CD4-positive, alpha-beta T cell treated with Interleukin-21 for 1 hour (primary cell): ENCODE results near the gene TMEM59L.
"Not testable (repeated sequence)": the region's sequence is repeated elsewhere in the genome, so short reads cannot be mapped to it uniquely, and the experiment has no call there.

Experiments
- DNase-seq: peaks from one replicate; pipeline ENCODE4 v3.0.0-alpha.2; 2020

The TMEM59L gene

DNA sequence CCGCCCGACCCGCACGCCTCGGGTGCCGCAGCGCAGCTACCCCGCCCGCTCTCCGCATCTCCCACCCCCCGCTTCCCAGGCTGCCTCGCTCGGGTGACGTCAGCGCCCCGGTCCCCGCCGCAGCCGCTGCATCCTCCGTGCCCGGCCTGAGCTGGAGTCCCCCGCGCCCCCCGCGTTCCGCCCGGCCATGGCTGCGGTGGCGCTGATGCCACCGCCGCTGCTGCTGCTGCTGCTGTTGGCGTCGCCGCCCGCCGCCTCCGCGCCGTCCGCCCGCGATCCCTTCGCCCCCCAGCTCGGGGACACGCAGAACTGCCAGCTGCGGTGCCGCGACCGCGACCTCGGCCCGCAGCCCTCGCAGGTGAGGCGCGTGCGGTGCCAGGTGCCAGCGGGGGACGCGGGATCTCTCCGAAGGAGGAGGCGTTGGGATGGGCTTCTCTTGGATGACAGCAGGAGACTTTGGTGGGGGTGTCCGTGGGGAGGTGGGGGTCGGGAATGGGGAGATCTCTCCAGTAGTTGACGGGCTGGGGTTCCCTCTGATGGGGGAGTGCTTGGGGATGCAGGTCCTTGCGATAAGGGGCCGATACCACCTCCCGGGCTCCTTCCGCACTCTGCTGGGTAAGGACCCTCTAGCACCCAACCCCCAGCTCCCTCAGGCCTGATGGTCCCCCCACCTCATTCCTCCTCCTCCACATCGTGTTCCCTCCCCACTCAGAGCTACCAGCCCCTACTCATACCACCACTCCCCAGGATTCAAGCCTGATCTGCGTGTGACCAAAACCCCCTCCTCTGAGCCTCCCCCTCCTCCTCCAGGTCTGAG lies at the start of gene TMEM59L:
TMEM59L (plus strand) TSS at position 99 of the 817 bp plus-strand sequence; CDS start at position 188, 89 bp downstream.
- peak; percentile 63 for DNase-seq

DNA sequence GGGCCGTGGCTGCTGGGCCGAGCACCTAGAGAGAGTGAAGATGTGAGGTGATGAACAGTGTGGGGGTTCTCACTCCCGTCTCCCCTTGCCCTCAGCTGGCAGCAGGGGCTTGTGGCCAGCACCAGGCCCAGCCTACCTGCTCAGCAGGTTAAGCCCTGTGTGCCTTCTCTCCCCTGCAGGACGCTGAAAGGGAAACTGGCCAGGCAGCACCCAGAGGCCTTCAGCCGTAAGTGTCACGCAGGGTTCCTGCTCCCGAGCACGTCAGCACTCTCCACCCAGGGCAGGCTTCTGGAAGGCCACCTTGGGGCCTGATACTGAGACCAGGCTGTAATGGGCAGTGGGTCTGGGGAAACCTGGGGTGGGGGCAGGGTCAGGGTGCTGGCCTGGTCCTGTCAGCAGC lies 45.7 kb upstream of the TMEM59L start:
- DNase-seq = no peak

DNA sequence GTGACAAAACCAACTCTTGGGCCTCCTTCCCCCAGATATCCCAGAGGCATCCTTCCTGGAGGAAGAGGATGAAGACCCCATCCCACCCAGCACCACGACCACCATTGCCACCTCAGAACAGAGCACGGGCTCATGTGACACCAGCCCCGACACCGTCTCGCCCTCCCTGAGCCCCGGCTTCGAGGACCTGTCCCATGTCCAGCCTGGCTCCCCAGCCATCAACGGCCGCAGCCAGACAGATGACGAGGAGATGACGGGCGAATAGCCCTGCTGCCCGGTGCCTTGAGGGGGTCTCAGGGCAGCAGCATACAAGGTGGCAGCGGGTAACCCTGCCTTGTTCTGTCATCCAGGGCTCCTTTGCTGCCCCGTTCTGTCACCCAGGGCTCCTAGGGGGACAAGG lies 44.3 kb upstream of the TMEM59L start:
- no peak for DNase-seq

DNA sequence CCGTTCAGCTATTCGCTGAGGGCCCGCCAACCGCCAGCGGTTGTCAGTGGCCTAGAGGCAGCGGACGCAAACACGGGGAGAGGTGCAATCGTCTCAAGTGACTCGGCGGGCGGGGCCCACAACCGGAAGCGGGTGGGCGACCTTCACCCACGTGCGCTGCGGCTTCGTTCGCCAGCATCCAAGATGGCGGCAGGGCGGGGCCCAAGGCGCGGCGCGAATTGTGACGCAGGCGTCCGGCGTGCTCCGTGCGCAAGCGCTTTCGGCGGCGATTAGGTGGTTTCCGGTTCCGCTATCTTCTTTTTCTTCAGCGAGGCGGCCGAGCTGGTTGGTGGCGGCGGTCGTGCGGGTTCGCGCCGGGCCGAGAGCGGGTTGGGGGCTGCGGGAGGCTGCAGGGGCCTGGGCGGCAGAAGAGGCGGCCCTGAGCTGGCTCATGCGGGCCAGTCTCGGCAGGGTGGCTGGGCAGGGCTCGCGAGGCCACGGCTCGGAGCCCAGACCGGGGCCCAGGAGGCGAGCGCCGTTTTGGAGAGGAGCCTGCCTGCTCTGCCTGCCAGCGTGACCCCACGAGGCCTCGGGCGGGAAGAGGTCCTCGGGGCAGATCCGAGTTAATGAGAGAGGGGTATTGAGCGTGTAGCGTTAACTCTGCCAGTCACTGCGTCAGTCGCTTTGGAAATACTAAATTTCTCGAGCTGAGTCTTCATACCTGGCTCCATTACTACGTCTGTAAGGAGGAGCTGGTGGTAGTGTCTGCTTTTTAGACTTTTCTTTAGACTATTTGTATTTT lies 40.9 kb upstream of the TMEM59L start, which contains the start of gene UBA52:
UBA52 (plus strand) TSS at position 294 of the 781 bp plus-strand sequence. CDS start 1,444 bp downstream, outside the sequence.
- peak; percentile 99 for DNase-seq

DNA sequence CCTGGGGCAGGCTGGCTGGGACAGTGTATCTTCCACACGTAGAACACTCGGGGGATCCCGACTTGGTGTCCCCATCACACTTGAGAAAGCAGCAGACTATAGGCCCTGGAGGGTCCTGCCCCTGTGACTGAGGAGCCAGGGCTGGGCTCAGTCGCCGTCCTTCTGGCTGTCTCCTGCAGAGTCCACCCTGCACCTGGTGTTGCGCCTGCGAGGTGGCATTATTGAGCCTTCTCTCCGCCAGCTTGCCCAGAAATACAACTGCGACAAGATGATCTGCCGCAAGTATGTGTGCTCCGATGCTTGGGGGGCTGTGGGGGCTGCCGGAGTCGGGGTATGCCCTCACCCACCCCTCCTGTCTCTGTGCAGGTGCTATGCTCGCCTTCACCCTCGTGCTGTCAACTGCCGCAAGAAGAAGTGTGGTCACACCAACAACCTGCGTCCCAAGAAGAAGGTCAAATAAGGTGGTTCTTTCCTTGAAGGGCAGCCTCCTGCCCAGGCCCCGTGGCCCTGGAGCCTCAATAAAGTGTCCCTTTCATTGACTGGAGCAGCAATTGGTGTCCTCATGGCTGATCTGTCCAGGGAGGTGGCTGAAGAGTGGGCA lies 37.9 kb upstream of the TMEM59L start:
- DNase-seq = no peak

DNA sequence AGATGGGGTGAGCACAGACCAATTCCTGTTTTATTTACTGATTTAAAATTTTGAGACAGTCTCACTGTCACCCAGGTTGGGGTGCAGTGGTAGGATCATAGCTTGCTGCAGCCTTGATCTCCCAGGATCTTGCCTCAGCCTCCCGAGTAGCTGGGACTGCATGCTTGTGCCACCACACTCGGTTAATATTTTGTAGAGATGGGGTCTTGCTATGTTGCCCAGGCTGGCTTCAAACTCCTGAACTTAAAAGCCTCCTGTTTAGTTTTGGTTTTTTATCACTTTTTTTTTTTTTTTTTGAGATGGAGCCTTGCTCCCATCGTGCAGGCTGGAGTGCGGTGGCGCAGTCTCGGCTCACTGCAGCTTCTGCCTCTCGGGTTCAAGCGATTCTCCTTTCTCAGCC lies 36.3 kb upstream of the TMEM59L start:
- no peak for DNase-seq

DNA sequence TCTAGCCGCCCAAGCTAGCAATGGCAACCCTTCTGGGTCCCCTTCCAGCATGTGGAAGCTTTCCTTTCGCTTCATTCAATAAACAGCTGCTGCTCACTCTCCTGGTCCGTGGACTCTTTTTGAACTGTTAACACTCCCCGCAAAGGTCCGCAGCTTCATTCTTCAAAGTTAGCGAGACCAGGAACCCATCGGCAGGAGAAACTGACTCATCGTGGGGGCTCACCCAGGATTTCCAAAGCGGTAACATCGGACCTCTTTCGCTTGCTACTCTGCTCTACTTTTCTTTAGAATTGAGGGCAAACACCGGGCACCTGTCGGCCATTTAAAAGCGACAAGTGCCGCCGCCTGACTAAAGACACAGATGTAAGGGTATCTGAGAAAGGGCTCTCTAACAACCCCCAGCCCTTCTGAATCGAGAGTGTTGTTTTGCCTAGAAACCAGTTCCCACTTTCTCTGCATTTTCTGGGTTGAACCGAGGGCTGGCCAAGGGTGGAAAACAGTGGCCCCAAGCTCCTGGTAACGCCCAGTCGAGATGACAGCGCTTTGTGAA lies 35.2 kb upstream of the TMEM59L start:
- DNase-seq = no peak

DNA sequence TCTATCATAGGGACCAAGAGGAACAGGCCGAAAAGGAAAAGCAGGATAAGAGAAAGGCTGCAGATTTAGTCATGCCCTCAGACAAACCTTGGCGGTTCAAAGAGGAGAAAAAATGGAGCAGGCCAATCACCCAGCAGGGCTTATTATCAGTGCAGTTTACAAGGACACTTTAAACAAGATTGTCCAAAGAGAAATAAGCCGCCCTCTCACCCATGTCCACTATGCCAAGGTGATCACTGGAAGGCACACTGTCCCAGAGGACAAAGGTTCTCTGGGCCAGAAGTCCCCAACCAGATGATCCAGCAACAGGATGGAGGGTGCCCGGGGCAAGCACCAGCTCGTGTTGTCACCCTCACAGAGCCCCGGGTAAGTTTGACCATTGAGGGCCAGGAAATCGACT lies 32.4 kb upstream of the TMEM59L start:
- no peak for DNase-seq

DNA sequence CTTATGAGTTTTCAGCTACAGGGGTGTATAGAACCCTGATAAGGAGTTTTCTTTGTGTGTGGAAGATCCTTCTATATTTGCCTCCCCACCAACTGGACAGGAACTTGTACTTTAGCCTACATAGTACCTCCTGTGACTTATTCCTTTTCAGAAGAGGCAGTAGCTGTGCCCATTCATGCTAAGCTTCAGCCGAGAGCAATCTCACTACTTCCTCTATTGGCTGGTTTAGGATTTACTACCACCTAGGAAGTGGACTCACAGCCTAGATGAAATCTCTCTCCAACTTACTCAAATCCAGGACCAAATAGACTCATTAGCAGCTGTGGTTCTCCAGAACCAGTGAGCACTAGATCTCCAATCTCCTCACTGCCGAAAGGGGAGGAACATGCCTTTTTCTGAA lies 26.4 kb upstream of the TMEM59L start:
- no peak for DNase-seq

DNA sequence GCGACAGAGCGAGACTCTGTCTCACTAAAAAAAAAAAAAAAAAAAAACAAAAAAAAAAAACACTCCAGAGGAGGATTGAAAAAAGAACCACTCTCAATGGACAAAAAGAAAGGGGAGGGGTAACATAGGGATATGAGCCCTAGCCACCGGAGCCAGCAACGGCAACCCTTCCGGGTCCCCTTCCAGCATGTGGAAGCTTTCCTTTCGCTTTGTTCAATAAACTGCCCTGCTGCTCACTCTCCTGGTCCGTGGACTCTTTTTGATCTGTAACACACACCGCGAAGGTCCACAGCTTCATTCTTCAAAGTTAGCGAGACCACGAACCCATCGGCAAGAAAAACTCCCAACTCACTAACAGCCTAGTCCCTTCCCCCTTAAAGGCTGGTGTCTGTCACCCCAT lies 25.1 kb upstream of the TMEM59L start:
- no peak for DNase-seq

DNA sequence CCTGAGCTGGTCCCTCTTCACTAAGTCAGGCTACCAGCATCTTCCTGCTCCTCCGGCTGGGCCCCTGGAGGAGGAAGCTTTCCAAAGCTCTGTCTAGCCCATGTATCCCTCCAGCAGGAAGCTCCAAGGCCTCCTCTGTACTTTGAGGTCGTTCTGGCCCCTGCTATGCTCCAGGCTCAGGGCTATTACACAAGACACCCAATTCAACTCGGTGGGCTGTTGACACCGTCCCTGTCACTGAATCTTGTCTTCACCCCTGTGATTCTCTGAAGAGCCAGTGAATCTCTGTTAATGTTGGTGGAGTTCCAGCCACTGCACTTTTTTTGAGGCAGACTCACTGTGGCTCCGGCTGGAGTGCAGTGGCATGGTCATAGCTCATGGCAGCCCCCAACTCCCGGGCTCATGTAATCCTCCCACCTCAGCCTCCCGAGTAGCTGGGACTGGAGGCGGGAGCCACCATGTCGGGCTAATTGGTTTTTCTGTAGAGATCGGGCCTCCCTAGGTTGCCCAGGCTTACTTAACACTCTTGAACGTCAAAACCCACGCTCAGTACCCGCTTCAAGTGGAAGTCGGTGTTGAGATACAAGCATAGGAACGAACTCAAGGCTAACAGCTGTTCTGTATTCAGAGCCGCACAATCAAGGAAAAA lies 24.6 kb upstream of the TMEM59L start:
- DNase-seq = no peak

DNA sequence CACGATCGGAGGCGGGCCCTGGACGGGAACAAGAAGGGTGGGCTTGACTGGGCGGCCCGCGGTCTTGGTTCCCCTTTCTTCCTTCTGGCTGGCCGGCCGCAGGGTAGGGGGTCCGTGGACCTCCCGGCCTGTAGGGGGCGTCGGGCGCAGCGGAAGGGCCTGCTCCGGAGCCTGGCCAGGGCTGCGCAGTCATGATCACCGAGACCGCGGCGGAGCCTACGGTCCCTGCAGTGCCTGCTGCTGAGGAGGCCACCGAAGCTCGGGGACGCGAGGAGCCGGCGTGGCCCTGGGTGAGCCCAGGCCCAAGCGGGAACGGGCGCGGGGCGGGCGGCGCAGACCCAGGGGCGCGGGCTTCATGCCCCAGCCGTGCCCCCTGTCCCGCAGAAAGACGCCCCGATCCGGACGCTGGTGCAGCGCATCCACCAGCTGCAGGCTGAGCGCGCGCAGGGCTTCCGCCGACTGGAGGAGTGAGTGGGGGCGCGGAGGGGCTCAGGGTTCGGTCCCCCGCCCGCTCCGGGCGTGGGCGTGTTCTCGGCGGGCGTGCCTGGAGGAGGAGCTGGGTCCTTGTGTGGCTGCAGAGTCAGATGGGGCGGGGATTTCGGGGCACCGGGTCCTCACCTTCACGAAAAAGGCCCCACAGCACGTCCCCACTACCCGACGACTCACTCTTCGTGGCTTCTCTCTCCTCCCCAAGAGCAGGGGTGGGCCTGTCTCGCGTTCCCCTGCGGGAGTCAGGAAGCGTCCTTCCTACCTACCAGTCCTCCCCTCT lies 23.9 kb upstream of the TMEM59L start, which contains the start of gene REX1BD:
REX1BD (plus strand) TSS at position 188 of the 769 bp plus-strand sequence; CDS start at position 192, 4 bp downstream.
- peak; percentile 89 for DNase-seq

DNA sequence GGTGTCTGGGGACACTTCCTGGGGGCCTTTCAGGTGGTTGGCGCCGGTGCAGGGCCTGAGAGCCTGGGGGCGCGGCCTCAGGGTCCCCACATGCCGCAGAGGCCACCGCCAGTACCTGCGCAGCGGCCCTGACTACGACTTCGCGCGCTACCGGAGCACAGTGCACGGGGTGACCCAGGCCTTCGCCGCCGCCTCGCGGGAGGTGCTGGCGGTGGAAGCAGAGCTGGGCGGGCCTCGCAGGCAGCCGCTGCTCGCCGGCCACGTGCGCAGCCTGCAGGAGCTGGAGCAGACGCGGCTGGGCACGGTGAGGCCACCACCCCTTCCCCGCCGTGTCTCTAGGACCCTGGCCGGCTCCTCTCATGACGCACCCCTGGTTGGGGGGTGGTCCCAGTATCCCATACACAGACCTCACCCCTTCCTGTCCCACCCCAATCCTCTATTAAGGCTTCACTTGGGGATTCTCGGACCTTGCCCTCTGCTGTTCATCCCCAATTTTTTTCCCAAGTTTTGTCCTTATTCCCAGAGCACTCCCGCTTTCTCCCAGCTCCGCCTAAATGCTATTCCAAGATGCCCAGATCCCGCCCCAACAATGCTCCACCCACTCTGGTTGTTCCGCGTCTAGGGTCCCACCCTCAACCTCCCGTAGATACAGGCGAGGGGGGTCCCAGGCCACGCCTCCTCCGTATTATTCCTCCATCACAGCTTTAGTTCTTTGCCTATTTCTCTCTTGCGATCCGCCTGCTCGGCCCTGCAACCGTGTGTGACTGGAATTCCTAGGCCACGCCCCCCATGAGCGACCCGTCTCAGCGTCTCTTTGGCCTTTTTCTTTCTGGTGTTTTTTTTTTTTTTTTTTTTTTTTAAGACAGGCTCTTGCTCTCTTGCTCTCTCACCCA lies 23.0 kb upstream of the TMEM59L start:
- no peak for DNase-seq

DNA sequence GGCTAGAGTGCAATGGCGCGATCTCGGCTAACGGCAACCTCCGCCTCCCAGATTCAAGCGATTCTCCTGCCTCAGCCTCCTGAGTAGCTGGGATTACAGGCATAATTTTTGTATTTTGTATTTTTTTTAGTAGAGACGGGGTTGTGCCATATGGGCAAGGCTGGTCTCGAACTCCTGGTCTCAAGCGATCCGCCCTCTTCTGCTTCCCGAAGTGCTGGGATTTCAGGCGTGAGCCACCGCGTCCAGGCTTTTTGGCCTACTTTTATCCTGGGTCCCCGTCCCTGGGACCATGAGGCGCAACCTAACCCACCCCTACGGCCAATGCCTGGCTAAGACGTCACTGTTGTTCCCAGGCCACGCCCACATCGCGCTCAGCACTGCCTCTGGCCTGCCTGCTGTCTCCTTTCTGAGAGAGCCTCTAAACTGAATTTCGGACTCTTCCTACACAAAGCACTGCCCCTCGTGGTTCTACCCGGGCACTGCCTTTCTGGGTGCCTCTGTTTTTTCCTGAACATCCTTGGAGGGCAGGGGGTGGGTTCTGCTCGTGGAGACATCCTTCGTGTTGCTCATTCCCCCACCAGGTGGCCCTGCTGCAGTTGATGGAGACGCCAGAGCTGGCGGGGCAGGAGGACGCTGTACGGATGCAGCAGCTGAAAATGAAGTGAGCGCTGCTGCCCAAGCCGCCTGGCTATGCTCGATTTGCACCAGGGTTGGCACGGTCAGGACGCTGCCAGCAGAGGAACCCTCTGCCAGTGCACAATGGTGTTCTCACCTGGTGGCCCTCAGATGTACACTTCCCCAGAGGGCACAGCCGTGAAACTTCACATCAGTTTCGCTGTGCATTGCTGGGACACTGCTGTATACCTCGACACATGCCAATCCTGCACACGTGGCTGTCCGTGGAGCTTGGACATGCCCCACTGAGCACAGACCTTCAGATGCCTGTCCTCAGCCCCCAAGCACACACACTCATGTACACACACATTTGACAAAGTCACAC lies 22.1 kb upstream of the TMEM59L start:
- no peak for DNase-seq

DNA sequence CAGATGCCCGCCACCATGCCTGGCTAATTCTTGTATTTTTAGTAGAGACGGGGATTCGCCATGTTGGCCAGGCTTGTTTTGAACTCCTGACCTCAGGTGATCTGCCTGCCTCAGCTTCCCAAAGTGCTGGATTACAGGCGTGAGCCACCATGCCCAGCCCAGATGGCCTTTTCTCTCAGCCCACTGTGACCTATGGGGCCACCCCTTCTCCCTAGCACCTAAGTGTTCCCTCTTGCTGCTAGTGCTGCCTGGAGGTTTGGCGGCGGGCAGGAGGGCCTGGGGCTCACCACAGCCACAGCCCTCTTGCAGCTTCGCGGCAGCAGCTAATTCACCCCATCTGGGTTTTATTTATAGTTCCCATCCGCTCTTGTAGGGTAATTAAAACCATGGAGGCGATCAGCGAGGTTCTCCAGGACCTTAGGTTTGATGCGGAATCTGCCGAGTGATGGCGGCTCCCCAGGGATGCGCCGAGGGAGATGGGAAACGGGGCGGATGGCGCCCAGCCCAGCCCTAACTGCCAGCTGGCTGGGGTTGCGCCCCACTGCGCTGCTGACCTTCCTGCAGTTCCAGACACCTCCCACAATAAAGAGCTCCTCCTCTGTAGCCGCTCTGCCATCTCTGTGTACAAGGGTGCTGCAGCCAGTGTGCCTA lies 20.8 kb upstream of the TMEM59L start:
- DNase-seq = no peak

DNA sequence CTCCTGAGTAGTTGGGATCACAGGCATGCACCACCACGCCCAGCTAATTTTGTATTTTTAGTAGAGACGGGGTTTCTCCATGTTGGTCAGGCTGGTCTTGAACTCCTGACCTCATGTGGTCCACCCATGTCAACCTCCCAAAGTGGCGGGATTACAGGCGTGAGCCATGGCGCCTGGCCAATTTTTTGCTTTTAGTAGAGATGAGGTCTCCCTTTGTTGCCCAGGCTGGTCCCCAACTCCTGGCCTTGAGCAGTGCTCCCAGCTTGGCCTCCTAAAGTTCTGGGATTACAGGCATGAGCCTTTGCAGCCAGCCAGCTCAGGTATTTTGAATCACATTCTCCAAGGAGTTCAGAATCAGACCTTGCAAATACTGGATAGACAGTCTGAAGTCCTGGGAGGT lies 19.9 kb upstream of the TMEM59L start:
- not testable (repeated sequence) for DNase-seq

DNA sequence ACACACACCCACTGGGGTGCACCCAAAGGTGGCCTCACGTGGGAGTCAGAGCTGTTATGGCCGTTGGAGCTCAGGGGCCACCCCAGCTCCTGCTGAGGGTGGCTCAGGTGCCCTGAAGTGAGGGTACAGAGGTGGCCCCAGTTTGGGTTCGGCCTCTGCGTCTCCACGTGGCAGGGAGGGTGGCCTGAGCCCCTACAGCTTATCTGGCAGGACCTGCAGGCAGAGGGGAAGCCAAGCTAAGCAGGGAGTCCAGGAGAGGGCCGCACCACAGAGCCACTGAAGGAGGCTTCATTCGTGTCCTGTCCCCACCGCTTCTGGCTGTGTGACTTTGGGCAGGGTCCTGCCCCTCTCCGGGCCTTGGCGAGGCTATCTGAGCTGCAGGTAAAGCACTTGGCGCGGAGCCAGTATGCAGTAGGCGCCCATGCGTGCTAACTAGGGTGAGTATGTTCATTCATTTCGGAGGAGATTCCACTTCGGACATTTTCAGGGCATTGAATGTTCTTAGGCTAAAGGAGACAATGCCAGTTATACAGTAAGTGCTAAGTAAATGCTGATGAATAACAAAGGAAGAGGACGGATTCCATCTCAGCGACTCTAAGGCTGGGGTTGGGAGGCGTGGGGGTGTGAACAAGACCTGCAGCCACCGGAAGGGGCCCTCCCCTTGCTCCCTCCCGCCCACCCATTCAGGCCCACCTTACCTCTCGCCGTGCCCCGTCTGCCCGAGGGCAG lies 19.1 kb upstream of the TMEM59L start:
- no peak for DNase-seq
